Testis (tissue), 2 donors: Measurements from ENCODE around the gene ALG11.

Experiments
- POLR2A ChIP-seq: fragments of 450-650 bp; IDR thresholded peaks from one replicate; pipeline ENCODE4 v1.6.1; 2017; ENCODE audit warnings: antibody characterized with exemption, mild to moderate bottlenecking, moderate library complexity
- TF ChIP-seq, protein P1 (sequence below), 3 experiments: fragments of 450-650 bp in 2 of 3; fragments of 200-600 bp in 1 of 3; sonication (generic) in 1 of 3; IDR thresholded peaks; one replicate each; pipeline ENCODE4 v1.5.1; 2016 to 2019; ENCODE audit warnings: antibody characterized with exemption in 3 of 3, mild to moderate bottlenecking in 2 of 3, moderate library complexity in 1 of 3

DNA sequence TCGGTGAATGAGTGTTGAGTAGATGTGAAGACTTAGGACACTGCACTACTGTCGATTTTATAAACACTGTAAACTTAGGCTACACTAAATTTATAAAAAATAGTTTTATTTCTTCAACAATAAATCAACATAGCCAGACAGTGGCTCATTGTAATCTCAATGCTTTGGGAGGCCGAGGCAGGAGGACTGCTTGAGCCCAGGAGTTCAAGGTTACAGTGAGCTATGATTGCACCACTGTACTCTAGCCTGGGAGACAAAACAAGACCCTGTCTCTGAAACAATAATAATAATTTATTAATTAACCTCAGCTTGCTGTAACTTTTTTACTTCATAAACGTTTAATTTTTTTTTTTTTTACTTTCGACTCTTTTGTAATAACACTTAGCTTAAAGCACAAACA, 35.3 kb upstream of the ALG11 start:
- TF ChIP-seq, protein P1, sequence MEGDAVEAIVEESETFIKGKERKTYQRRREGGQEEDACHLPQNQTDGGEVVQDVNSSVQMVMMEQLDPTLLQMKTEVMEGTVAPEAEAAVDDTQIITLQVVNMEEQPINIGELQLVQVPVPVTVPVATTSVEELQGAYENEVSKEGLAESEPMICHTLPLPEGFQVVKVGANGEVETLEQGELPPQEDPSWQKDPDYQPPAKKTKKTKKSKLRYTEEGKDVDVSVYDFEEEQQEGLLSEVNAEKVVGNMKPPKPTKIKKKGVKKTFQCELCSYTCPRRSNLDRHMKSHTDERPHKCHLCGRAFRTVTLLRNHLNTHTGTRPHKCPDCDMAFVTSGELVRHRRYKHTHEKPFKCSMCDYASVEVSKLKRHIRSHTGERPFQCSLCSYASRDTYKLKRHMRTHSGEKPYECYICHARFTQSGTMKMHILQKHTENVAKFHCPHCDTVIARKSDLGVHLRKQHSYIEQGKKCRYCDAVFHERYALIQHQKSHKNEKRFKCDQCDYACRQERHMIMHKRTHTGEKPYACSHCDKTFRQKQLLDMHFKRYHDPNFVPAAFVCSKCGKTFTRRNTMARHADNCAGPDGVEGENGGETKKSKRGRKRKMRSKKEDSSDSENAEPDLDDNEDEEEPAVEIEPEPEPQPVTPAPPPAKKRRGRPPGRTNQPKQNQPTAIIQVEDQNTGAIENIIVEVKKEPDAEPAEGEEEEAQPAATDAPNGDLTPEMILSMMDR (IDR thresholded peaks at IDR 0.05), result no peak
- TF ChIP-seq POLR2A, result no peak
